B cell (primary cell): ENCODE data around the gene PSAP. TPM values are rescaled to one million over a fixed set of nuclear protein-coding genes. Genes with fewer than 3 reads are reported as not detected.
A peak's percentile ranks its signal among the peaks of the same experiment; 100 is the strongest.

Experiments
- ATAC-seq: fragments of 200-7000 bp; cut with Tn5 transposase; one replicate; pipeline ENCODE4 v1.10.0; 2021; ENCODE audit warnings: low read depth, mild to moderate bottlenecking, moderate number of reproducible peaks, moderate library complexity
- CTCF ChIA-PET: fragments of 350-600 bp; sonication (Branson Sonifier 250); formaldehyde crosslinking; loops from one replicate; lab custom pipeline; 2021; ENCODE audit warnings: antibody characterized with exemption, inconsistent platforms; lab: Charles Lee
- POLR2A ChIA-PET: fragments of 350-600 bp; sonication (Branson Sonifier 250); formaldehyde crosslinking; loops from one replicate; lab custom pipeline; 2021; ENCODE audit warnings: antibody characterized with exemption; lab: Charles Lee
- DNase-seq: peaks from one replicate; pipeline ENCODE4 v3.0.0; 2013
- H2AFZ ChIP-seq: 2 replicates; pipeline ENCODE4 v1.6.1; 2012; ENCODE audit warnings: mild to moderate bottlenecking, low read depth, low read length; ENCODE audit not compliant: insufficient read depth, poor library complexity, severe bottlenecking
- H3K27ac ChIP-seq, 2 donors: 1 replicate in 1 of 2; 2 replicates in 1 of 2; pipeline ENCODE4 v1.5.1; 2012 to 2013; ENCODE audit warnings: low read length in 2 of 2, mild to moderate bottlenecking in 2 of 2, moderate library complexity in 1 of 2
- H3K27me3 ChIP-seq, 4 experiments: fragments of 200-600 bp in 1 of 4; sonication (generic) in 1 of 4; replicated peaks in 1 of 4; 1 replicate in 2 of 4; 2 replicates in 2 of 4; pipeline versions ENCODE4 v1.6.1 to v1.7.0; 2013 to 2016; ENCODE audit warnings: low read length in 3 of 4, mild to moderate bottlenecking in 2 of 4, mixed read lengths in 1 of 4, moderate library complexity in 1 of 4; ENCODE audit not compliant: insufficient read depth in 4 of 4, control insufficient read depth in 3 of 4; ENCODE audit errors: control extremely low read depth in 1 of 4
- H3K36me3 ChIP-seq, 2 experiments: replicated peaks in 1 of 2; 1 replicate in 1 of 2; 2 replicates in 1 of 2; pipeline versions ENCODE4 v1.6.1 to v1.7.1; 2013; ENCODE audit warnings: low read length in 1 of 2; ENCODE audit not compliant: insufficient read depth in 2 of 2, control insufficient read depth in 1 of 2; ENCODE audit errors: control extremely low read depth in 1 of 2, extremely low read depth in 1 of 2
- H3K4me1 ChIP-seq, 2 donors: fragments of 200-600 bp in 1 of 2; sonication (generic) in 1 of 2; 1 replicate in 1 of 2; 2 replicates in 1 of 2; pipeline versions ENCODE4 v1.5.1 to v1.6.1; 2013 to 2017; ENCODE audit warnings: low read length in 2 of 2; ENCODE audit not compliant: control insufficient read depth in 2 of 2, insufficient read depth in 2 of 2
- H3K4me2 ChIP-seq: replicated peaks from 2 replicates; pipeline ENCODE3; 2012; ENCODE audit warnings: mild to moderate bottlenecking, low read depth, low read length; ENCODE audit not compliant: poor library complexity, severe bottlenecking
- H3K4me3 ChIP-seq, 5 experiments: fragments of 200-600 bp in 1 of 5; sonication (generic) in 1 of 5; 1 replicate in 3 of 5; 2 replicates in 2 of 5; pipeline versions ENCODE4 v1.5.1 to v1.7.0; 2011 to 2016; ENCODE audit warnings: low read length in 4 of 5, mild to moderate bottlenecking in 4 of 5, low read depth in 2 of 5, control low read depth in 1 of 5, moderate library complexity in 1 of 5; ENCODE audit not compliant: insufficient read depth in 1 of 5; ENCODE audit errors: control extremely low read depth in 1 of 5, extremely low read depth in 1 of 5
- H3K79me2 ChIP-seq: fragments of 200-600 bp; sonication (generic); one replicate; pipeline ENCODE4 v1.6.0; 2016; ENCODE audit warnings: low read length; ENCODE audit not compliant: control insufficient read depth, insufficient read depth
- H3K9ac ChIP-seq: fragments of 200-600 bp; sonication (generic); 2 replicates; pipeline ENCODE4 v1.6.1; 2017; ENCODE audit warnings: mild to moderate bottlenecking, low read length, moderate library complexity
- H3K9me3 ChIP-seq, 3 donors: one replicate each; pipeline versions ENCODE4 v1.6.1 to v1.7.1; 2013; ENCODE audit warnings: low read length in 2 of 3; ENCODE audit not compliant: control insufficient read depth in 2 of 3, insufficient read depth in 1 of 3; ENCODE audit errors: control extremely low read depth in 1 of 3
- H4K20me1 ChIP-seq: 2 replicates; pipeline ENCODE4 v1.6.0; 2012; ENCODE audit warnings: mild to moderate bottlenecking, low read length; ENCODE audit not compliant: insufficient read depth, control insufficient read depth, poor library complexity, severe bottlenecking
- H3K27ac Mint-ChIP-seq: one replicate; pipeline ENCODE4 v1.8.0; 2021; ENCODE audit warnings: mixed read lengths
- H3K27me3 Mint-ChIP-seq: one replicate; pipeline ENCODE4 v1.8.0; 2021; ENCODE audit warnings: mixed read lengths
- H3K4me1 Mint-ChIP-seq: one replicate; pipeline ENCODE4 v1.8.0; 2021; ENCODE audit warnings: mixed read lengths
- H3K4me3 Mint-ChIP-seq: one replicate; pipeline ENCODE4 v1.8.0; 2021; ENCODE audit warnings: mixed read lengths
- H3K9me3 Mint-ChIP-seq: one replicate; pipeline ENCODE4 v1.8.0; 2022; ENCODE audit warnings: mixed read lengths; ENCODE audit not compliant: insufficient read depth
- CTCF ChIP-seq: fragments of 200-600 bp; IDR thresholded peaks from one replicate; pipeline ENCODE4 v1.8.0; 2022; ENCODE audit warnings: antibody characterized with exemption, mild to moderate bottlenecking
- EZH2 ChIP-seq: IDR thresholded peaks from 2 replicates; pipeline ENCODE4 v1.6.1; 2012; ENCODE audit warnings: borderline replicate concordance, low read depth, mild to moderate bottlenecking, moderate library complexity, low read length; ENCODE audit not compliant: insufficient read depth, poor library complexity, severe bottlenecking
- WGBS: methylation state at CpG from one replicate; pipeline ENCODE4 v1.1.5; 2013; ENCODE audit warnings: missing lambda C conversion rate; ENCODE audit not compliant: insufficient coverage; 5-methylcytosine and 5-hydroxymethylcytosine counted together
- intact Hi-C: fragments of 100-400 bp; cut with micrococcal nuclease; formaldehyde crosslinking; loops from one replicate; pipeline ENCODE4 v1.10.0; 2022
- polyA minus RNA-seq: library from RNA; depleted of rRNA, polyadenylated mRNA; stranded (reverse); fragments of >200 nt; gene quantifications from 2 replicates; pipeline ENCODE4 v1.2.3, GENCODE V29; 2012
- polyA plus RNA-seq: library from polyadenylated mRNA; depleted of rRNA; stranded (reverse); fragments of >200 nt; gene quantifications from 2 replicates; pipeline ENCODE4 v1.2.3, GENCODE V29; 2012
- total RNA-seq, 2 donors: library from RNA; stranded (reverse); fragments of 120-200 nt in 1 of 2; gene quantifications; 1 replicate in 1 of 2; 2 replicates in 1 of 2; pipeline versions ENCODE4 v1.2.3 to v1.2.4, GENCODE V29; 2013 to 2022

Gene PSAP
- 509 and 536 TPM in 2 replicates for total RNA-seq
- 323 TPM for total RNA-seq (2013)
- 188 and 206 TPM in 2 replicates for polyA plus RNA-seq
- 298 and 345 TPM in 2 replicates for polyA minus RNA-seq

GRCh38 chr10:71850743-71851464, at the start of gene PSAP:
Gene PSAP (minus strand): TSS chr10:71851251. CDS start chr10:71851221, 30 bp downstream.
- POLR2A ChIA-PET, result interaction anchor here (0.5 to 2.2 kb wide), 12 partner anchors 8 to 1036 kb away, joined by 3 to 22 read pairs (median 4); no protein-coding TSS in a partner anchor
- Histone ChIP-seq H3K4me2 (peak within 1 kb of the TSS; percentile 84), H2AFZ (peak within 1 kb of the TSS; percentile 81), H3K4me3 (peak within 1 kb of the TSS; percentile 72 to 95 (median 91)), H3K9ac (peak within 1 kb of the TSS; percentile 96), H4K20me1 (peaks cover 40% of the 10 kb centered on the region), H3K27me3 (no peaks in the 10 kb centered on the region), H3K27ac (peak within 1 kb of the TSS; percentile 65 to 91), H3K9me3 (peaks cover 0 to 3% (median 0%) of the 10 kb centered on the region in 3 donors), H3K79me2 (peaks cover 53% of the 10 kb centered on the region), H3K36me3 (peaks cover 4 to 6% of the 10 kb centered on the region in 2 experiments), H3K4me1 (peaks cover 35 to 51% of the 10 kb centered on the region in 2 donors)
- peak within 1 kb of the TSS; percentile 99 for H3K4me3 Mint-ChIP-seq
- peak; percentile 97 for ATAC-seq
- H3K27ac Mint-ChIP-seq, result peak within 1 kb of the TSS; percentile 94
- peak; percentile 96 for DNase-seq
- CTCF ChIA-PET, result interaction anchor here (0.9 to 4.5 kb wide), 12 partner anchors 9 to 45 kb away, joined by 3 to 32 read pairs (median 5); no protein-coding TSS in a partner anchor
- intact Hi-C loops, result loop anchor here (1.0 to 10.0 kb wide), 8 partner anchors 8 to 844 kb away; partner anchors contain the start of genes MCU and VSIR
- no peaks in the 10 kb centered on the region for H3K9me3 Mint-ChIP-seq
- peaks cover 56% of the 10 kb centered on the region for H3K4me1 Mint-ChIP-seq
- under 1% methylated on average over 48 of the region's 49 CpGs for whole genome bisulfite sequencing
- H3K27me3 Mint-ChIP-seq, result no peaks in the 10 kb centered on the region
- TF ChIP-seq EZH2 (no peak), CTCF (no peak)
